ENCODE results near the gene HTR3C.
"Not testable (repeated sequence)": the region's sequence is repeated elsewhere in the genome, so short reads cannot be mapped to it uniquely, and the experiment has no call there.

Gene HTR3C

DNA sequence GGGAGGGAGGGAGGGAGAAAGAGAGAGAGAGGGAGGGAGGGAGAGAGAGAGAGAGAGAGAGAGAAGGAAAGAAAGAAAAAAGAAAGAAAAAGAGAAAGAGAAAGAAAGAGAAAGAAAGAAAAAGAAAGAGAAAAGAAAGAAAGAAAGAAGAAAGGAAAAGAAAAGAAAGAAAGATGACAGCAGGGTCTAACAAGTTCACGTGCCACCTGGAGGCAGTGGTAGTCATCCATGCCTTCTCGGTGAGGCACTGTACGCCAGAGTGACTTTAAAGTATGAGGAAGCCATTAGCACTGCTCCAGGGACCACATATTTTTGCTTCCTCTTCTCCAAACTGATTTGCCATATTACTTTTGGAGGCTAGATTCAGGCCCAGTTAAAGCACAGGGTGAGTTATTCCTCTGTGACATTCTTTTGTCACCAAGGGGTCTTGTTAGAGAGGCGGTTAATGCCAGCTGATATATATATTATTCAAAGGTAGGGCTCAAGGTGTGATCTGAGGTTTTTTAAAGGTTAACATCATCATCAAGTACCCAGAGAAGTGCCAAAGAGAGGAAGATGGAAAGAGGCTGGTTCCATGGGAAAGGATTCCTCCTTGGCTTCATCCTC, 21.6 kb upstream of the HTR3C start, which contains the start of gene HTR3D:
Gene HTR3D, plus strand, starts transcription at position 556 of the 606 bp plus-strand sequence. Its CDS starts 0 bp downstream, at position 556.
- no peak for DNase-seq (ENCODE audit: low spot score)

DNA sequence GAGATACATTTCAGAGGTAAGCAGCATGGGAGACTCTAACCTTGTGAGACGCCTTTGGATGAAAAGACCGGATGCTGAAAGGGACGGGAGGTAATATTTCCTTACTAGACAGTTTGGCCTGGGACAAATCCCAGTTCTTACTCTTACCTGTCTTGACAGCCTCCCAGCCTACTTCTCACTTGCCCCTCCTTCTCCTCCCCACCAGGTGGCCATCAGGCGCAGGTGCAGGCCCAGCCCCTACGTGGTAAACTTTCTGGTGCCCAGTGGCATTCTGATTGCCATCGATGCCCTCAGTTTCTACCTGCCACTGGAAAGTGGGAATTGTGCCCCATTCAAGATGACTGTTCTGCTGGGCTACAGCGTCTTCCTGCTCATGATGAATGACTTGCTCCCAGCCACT, 15.0 kb upstream of the HTR3C start:
- no peak for DNase-seq (ENCODE audit: low spot score)

DNA sequence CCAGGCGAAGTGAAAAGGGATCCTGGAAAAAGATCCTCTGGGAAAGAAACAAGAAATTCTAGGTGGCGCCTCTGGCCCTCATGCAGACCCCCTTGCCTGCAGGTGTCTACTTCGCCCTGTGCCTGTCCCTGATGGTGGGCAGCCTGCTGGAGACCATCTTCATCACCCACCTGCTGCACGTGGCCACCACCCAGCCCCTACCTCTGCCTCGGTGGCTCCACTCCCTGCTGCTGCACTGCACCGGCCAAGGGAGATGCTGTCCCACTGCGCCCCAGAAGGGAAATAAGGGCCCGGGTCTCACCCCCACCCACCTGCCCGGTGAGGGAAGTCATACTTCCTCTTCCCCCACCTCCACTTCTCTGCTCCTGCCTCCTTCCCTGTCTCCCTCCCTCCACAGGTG, 14.5 kb upstream of the HTR3C start:
- not testable (repeated sequence) for DNase-seq (ENCODE audit: low spot score)

GRCh38 chr3:184039414-184039813, 13.4 kb upstream of the HTR3C start:
- DNase-seq (ENCODE audit: low spot score): no peak

DNA sequence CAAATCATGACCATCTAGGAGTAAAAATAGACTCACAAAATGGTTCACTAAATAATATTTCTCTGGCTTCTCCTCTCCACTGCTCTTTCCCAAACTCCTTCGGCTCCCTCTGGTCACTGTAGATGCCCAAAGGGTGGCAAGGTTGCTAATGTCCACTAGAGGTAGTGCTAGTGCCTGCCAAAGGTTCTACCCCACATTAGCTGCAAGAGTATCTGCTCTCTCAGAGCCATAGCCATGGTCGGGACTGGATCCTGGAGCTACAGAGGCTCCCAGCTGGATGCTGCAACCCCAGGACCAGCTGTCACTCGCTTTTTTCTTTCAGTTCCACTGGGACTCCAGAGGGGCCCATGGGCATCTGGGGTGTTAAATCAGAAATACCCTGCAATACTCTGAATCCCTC, 12.8 kb upstream of the HTR3C start:
- peak; percentile 69 for DNase-seq (ENCODE audit: low spot score)

GRCh38 chr3:184042617-184043016, 10.2 kb upstream of the HTR3C start:
- no peak for DNase-seq (ENCODE audit: low spot score)

GRCh38 chr3:184045995-184046394, 6.9 kb upstream of the HTR3C start:
- no peak for DNase-seq (ENCODE audit: low spot score)

GRCh38 chr3:184050217-184050847, 2.5 kb upstream of the HTR3C start:
- no peak for DNase-seq (ENCODE audit: low spot score)

DNA sequence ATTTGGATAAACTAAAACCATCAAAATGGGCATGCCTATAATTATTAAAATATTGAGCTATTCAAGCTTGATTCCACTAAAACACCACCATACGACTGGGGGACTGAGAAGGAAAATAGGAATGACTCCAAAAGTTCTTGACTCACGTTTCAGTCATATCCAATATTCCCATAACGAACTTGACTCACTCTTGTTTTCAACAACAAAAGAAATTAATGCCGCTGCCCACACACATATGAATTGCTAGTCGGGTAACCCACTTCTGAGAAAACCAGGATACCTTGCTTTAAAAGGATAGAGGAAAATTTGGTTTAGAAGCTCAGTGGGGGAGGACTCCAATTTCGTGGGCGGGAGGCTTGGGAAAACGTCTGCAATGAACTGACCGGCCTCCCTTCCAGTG, 5.2 kb downstream of the HTR3C start:
- DNase-seq (ENCODE audit: low spot score): no peak

- no peak for DNase-seq (ENCODE audit: low spot score)
These were observed 6.6 kb downstream of the HTR3C start for GRCh38 chr3:184059424-184059823.

DNA sequence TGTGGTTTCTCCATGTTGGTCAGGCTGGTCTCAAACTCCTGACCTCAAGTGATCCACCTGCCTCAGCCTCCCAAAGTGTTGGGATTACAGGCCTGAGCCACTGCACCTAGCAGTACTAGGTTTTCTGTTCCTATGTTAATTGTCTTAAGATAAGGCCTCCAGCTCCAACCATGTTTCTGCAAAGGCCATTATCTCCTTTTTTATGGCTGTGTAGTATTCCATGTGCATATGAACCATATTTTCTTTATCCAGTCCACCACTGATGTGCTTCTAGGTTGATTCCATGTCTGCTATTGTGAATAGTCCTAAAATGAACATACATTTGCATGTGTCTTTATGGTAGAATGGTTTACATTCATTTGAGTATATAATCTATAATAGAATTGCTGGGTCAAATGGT, 9.8 kb downstream of the HTR3C start:
- no peak for DNase-seq (ENCODE audit: low spot score)

DNA sequence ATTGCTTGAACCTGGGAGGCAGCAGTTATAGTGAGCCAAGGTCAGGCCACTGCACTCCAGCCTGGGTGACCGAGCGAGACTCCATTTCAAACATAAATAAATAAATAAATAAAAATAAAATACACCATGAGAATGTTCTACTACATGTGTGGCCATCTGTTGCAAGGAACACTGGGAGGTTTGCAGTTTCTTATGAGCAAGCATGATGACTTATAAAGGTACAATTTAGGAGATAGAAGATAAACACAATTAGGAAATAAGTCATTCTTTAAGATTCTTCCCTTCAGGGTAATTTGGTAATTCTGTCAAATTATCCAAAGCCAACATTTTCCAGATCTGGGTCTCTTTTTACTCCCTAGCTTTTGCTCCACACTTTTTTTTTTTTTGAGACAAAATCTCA, 13.4 kb downstream of the HTR3C start:
- no peak for DNase-seq (ENCODE audit: low spot score)

DNA sequence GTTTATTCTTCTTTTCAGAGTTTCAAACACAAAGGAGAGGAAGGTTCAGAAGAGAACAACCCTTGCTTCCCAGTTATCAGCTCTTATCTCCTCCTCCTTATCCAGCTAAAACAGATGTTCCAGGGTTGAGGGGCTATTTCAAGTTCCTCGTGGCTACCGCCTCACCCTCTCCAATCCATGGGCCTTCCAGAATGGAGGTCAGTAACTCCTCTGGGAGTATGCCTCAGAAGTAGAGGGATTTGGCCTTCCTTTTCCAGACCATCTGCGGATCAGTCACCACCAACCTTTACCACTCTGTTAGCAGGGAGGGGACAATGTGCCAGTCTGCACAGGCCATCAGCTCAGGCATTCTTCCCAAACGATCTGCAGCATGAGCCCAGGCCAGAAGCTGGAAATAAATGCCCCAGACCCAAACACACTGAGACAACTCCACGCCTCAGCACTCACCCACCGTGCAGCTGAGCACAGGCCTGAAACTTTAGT, 14.8 kb downstream of the HTR3C start:
- no peak for DNase-seq (ENCODE audit: low spot score)

- no peak for DNase-seq (ENCODE audit: low spot score)
These were observed 15.5 kb downstream of the HTR3C start for GRCh38 chr3:184068344-184068743.

DNA sequence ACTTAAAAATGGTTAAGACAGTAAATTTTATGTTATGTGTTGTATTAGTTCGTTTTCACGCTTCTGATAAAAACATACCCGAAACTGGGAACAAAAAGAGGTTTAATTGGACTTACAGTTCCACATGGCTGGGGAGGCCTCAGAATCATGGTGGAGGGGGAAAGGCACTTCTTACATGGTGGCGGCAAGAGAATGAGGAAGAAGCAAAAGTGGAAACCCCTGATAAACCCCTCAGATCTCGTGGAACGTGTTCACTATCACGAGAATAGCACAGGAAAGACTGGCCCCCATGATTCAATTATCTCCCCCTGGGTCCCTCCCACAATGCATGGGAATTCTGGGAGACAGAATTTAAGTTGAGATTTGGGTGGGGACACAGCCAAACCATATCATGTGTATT, 18.3 kb downstream of the HTR3C start:
- not testable (repeated sequence) for DNase-seq (ENCODE audit: low spot score)

- DNase-seq (ENCODE audit: low spot score): no peak
These were observed 20.8 kb downstream of the HTR3C start for GRCh38 chr3:184073621-184074020.

DNA sequence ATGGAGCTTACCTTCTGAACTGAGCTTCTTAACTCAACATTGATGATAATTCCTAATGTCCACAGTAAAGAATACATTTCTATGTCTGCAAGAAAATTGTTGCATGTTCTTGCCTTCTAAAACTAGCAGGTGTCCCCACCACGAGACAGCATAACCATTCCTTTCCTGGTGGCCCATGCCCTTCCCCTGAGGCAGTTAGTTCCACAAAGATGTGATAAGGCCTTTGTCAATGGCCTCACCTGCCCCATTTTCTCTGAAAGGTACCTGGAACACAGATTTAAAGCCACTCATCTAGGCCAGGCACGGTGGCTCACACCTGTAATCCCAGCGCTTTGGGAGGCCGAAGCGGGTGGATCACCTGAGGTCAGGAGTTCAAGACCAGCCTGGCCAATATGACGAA, 23.1 kb downstream of the HTR3C start:
- DNase-seq (ENCODE audit: low spot score): no peak

DNA sequence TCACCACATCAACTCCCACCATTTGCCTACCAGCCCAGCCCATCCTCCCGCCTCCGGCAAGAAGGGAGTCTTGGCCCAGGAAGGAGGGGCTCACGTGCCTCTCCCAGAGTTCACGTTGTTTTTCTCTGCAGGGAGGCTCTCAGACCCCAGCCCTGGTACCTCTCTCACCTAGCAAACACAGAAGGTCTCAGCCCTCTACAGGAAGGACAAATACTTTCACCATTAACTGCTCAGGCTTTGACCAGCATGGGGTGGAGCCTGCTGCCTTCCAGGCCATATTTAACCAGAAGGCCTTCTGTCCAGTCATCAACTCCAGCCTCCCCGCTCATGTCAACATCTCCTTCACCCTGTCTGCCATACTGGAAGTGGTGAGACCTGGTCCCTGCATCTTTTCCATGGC, 25.0 kb downstream of the HTR3C start:
- DNase-seq (ENCODE audit: low spot score): no peak

DNA sequence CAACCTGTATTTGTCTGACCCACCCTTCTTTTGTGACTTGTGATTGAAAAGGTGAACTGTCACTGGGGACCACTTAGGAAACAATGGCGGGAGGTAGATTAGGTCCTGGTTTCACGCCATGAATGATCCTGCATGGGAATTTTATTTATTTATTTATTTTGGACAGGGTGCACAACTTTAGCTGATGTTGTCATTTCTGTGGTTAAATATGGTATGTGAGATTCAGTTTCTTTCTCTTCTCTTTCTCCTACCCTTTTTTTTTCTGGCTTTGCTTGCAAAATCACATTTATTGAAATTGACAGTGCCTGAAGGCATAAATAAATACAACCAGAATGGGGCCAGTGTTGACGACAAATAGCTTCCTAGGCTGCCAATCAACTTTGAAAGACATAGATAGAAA, 26.0 kb downstream of the HTR3C start:
- no peak for DNase-seq (ENCODE audit: low spot score)

GRCh38 chr3:184081116-184081830, 28.4 kb downstream of the HTR3C start:
- DNase-seq (ENCODE audit: low spot score): no peak

DNA sequence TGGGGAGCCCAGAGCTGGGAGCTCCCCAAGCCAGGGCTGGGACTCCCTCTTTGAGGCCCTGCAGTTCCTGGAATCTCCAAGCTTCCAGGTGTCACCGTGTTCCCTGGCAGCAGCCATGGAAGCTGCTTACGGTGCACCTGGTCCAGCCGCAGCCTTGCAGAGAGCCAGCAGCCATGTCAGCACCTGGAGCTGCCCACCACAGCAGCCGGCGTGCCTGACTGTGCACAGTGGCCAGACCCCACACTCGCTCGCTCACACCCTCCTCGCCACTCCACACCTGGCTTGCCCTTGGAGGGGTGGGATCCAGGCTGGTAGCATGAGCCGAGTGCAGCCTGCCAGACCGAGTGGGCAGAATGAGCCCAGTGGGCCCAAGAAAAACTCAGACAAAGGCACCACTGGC, 29.2 kb downstream of the HTR3C start:
- no peak for DNase-seq (ENCODE audit: low spot score)

DNA sequence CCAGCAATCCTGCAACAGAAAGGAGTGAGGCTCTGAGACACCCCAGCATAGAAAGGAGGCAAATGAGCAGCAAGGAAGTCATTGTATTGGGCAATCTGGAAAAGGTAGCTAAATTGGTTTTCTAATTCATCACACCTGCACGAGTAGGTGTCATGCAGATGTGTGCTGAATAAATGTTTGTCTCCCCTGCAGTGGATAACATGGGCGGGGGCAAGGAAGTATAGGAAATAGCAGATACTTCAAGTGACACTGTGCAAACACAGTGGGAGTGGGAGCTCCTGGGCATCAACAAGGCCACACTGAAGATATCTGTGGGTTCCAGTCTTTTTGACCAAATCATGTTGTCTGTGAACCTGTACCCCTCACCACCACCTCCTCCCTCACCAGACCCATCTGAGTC, 29.6 kb downstream of the HTR3C start:
- DNase-seq (ENCODE audit: low spot score): no peak

GRCh38 chr3:184085389-184085852, 32.6 kb downstream of the HTR3C start:
- DNase-seq (ENCODE audit: low spot score): no peak

Measured in SW480 (cell line).